Sigmoid colon (tissue), 7 donors: Measurements from ENCODE around the gene NDFIP1. TPM values are rescaled to one million over a fixed set of nuclear protein-coding genes. Genes with fewer than 3 reads are reported as not detected.

Experiments used
- DNase-seq: peaks from one replicate; pipeline ENCODE4 v3.0.0-alpha.2; 2019
- H3K27ac ChIP-seq, 4 donors: fragments of 200-600 bp; sonication (generic); one replicate each; pipeline ENCODE4 v1.5.1; 2016 to 2019; ENCODE audit warnings: mild to moderate bottlenecking in 1 of 4
- H3K27me3 ChIP-seq, 3 donors: fragments of 200-600 bp; sonication (generic); one replicate each; pipeline ENCODE4 v1.5.1; 2019; ENCODE audit warnings: mild to moderate bottlenecking in 1 of 3
- H3K36me3 ChIP-seq, 4 donors: fragments of 200-600 bp; sonication (generic); one replicate each; pipeline ENCODE4 v1.5.1; 2016 to 2019
- H3K4me1 ChIP-seq, 4 donors: fragments of 200-600 bp; sonication (generic); one replicate each; pipeline ENCODE4 v1.5.1; 2017 to 2019
- H3K4me3 ChIP-seq, 4 donors: fragments of 200-600 bp; sonication (generic); one replicate each; pipeline ENCODE4 v1.5.1; 2017 to 2019; ENCODE audit warnings: mild to moderate bottlenecking in 2 of 4, moderate library complexity in 1 of 4
- H3K9me3 ChIP-seq, 4 donors: fragments of 200-600 bp in 3 of 4; sonication (generic) in 3 of 4; one replicate each; pipeline versions ENCODE4 v1.5.1 to v1.6.1; 2013 to 2019
- EP300 ChIP-seq, 4 donors: sonication (generic); formaldehyde crosslinking; IDR thresholded peaks; one replicate each; pipeline ENCODE4 v1.6.1; 2017; ENCODE audit warnings: antibody characterized with exemption in 4 of 4
- POLR2A ChIP-seq, 2 donors: fragments of 450-650 bp; IDR thresholded peaks; one replicate each; pipeline ENCODE4 v1.6.1; 2016; ENCODE audit warnings: antibody characterized with exemption in 2 of 2, mild to moderate bottlenecking in 2 of 2, moderate library complexity in 2 of 2
- POLR2AphosphoS5 ChIP-seq, 4 donors: sonication (generic); formaldehyde crosslinking; IDR thresholded peaks; one replicate each; pipeline ENCODE4 v1.6.1; 2017; ENCODE audit warnings: antibody characterized with exemption in 4 of 4
- WGBS, 2 donors: extraction: QIAGEN DNeasy Blood & Tissue Kit; methylation state at CpG; one replicate each; pipeline ENCODE4 v1.1.7; 2013; 5-methylcytosine and 5-hydroxymethylcytosine counted together
- intact Hi-C: fragments of 100-400 bp; cut with DNase I; formaldehyde crosslinking; loops from one replicate; pipeline ENCODE4 v1.15.1; 2023
- polyA plus RNA-seq, 3 donors: library from polyadenylated mRNA; stranded (reverse); fragments of 200-250 nt; gene quantifications; one replicate each; pipeline ENCODE4 v1.2.3, GENCODE V29; 2013
- total RNA-seq, 4 donors: library from RNA; depleted of rRNA; stranded (reverse); fragments of >200 nt; gene quantifications; one replicate each; pipeline ENCODE4 v1.1.0, GENCODE V29; 2016
- TF ChIP-seq, protein P1 (sequence below), 4 experiments: fragments of 450-650 bp in 3 of 4; fragments of 200-600 bp in 1 of 4; IDR thresholded peaks; one replicate each; pipeline ENCODE4 v1.5.1; 2016 to 2019; ENCODE audit warnings: antibody characterized with exemption in 4 of 4, mild to moderate bottlenecking in 3 of 4, moderate library complexity in 2 of 4
- donor health status: healthy with polysubstance abuse.
- donor health status: Bipolar disorder and iron deficiency.
- donor health status: healthy.

The NDFIP1 gene
- total and polyA plus RNA-seq, 7 donors, result 20.3 to 88.5 (median 47.8) TPM

DNA sequence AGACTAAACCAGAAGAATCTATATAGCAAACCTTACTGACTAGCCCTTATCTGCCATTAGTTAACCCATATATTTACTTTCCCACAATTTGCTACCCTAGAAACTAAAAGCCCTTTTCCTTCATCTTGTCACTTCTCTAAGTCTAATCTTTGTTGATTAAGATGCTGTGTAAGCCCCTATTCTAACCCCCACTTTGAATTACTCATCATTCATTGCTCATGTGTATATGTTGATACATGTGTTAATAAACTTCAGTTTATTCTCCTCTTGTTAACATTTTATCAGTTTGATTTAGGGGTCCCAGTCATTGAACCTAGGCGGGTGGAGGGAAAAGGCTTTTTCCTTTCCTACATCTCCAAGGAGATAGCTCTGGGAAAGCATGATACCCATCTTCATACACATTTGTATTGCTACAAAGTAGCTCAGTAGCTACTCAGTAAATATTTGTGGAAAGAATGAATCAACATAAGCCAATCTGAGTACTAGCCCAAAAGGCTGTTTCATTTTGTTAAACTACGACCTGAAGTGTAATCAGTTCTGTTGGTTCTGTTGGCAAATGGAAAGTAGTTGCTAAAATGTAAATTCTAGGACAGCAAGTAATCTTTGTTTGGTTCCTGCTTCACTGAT is 35.1 kb upstream of the NDFIP1 start:
- DNase-seq, result no peak
- Histone ChIP-seq H3K27me3 (no peaks in the 10 kb centered on the region), H3K27ac (no peak overlapping the region), H3K36me3 (no peaks in the 10 kb centered on the region), H3K4me3 (no peak overlapping the region), H3K4me1 (no peaks in the 10 kb centered on the region), H3K9me3 (no peaks in the 10 kb centered on the region)
- WGBS, 2 donors, result 56 to 77% methylated on average over 2 of the region's 2 CpGs
- TF ChIP-seq POLR2A (IDR thresholded peaks at IDR 0.05) (no peak), POLR2AphosphoS5 (IDR thresholded peaks at IDR 0.05) (no peak), EP300 (IDR thresholded peaks at IDR 0.05) (no peak)
- TF ChIP-seq, protein P1, sequence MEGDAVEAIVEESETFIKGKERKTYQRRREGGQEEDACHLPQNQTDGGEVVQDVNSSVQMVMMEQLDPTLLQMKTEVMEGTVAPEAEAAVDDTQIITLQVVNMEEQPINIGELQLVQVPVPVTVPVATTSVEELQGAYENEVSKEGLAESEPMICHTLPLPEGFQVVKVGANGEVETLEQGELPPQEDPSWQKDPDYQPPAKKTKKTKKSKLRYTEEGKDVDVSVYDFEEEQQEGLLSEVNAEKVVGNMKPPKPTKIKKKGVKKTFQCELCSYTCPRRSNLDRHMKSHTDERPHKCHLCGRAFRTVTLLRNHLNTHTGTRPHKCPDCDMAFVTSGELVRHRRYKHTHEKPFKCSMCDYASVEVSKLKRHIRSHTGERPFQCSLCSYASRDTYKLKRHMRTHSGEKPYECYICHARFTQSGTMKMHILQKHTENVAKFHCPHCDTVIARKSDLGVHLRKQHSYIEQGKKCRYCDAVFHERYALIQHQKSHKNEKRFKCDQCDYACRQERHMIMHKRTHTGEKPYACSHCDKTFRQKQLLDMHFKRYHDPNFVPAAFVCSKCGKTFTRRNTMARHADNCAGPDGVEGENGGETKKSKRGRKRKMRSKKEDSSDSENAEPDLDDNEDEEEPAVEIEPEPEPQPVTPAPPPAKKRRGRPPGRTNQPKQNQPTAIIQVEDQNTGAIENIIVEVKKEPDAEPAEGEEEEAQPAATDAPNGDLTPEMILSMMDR (IDR thresholded peaks at IDR 0.05), result no peak
- intact Hi-C loops, result no loop called here

DNA sequence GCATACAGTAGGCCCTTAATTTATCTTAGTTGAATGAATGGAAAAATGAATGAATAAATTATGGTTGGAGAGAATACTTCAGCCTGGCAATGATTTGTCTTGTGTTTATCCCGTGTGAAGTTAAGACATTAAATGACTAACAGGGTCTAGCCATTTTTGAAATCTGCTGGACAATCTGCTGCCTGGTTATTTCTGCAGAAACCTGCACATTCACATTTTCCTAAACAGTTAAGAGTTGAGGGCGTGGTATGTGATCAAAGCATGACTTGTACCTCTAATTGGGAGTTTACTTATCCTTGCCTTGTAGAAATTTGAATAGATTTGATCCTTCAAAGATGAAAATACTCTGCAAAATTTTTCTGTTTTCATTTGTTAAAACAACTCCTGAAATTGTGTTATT is 34.6 kb upstream of the NDFIP1 start:
- intact Hi-C loops, result no loop called here
- DNase-seq, result no peak
- H3K27me3 ChIP-seq, result no peaks in the 10 kb centered on the region
- TF ChIP-seq, protein P1 (IDR thresholded peaks at IDR 0.05), result no peak
- TF ChIP-seq POLR2AphosphoS5 (IDR thresholded peaks at IDR 0.05), result no peak
- no peak for TF ChIP-seq EP300 (IDR thresholded peaks at IDR 0.05)
- TF ChIP-seq POLR2A (IDR thresholded peaks at IDR 0.05), result no peak
- no peaks in the 10 kb centered on the region for H3K36me3 ChIP-seq
- H3K9me3 ChIP-seq, result no peaks in the 10 kb centered on the region
- no peak overlapping the region for H3K4me3 ChIP-seq
- WGBS, 2 donors, result 79 to 83% methylated on average over 2 of the region's 2 CpGs
- no peaks in the 10 kb centered on the region for H3K4me1 ChIP-seq
- H3K27ac ChIP-seq, result no peak overlapping the region

DNA sequence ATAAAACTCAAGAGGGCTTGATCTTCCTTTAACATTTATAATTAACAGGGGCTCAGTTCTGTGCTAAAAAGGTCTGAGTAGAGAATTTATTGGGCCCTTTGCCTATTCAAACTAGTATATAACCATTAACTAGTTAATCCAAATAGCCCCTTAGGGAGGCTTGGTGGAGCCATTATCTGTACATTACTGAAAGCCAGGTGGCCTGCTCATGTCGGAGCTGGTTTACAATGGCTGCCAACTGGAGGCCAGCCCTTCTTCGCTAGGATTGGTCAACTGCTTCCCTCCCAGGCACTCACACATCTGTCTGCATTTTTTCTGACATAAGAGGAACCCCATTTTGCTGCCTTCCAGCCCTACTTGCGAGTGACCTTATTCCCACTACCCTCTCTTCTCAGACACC is 30.4 kb upstream of the NDFIP1 start:
- H3K4me3 ChIP-seq, result no peak overlapping the region
- H3K36me3 ChIP-seq, result no peaks in the 10 kb centered on the region
- intact Hi-C loops, result no loop called here
- DNase-seq, result no peak
- 91% methylated on average over 3 of the region's 3 CpGs for WGBS, 2 donors
- no peak overlapping the region for H3K27ac ChIP-seq
- H3K4me1 ChIP-seq, result no peaks in the 10 kb centered on the region
- TF ChIP-seq POLR2AphosphoS5 (IDR thresholded peaks at IDR 0.05) (no peak), POLR2A (IDR thresholded peaks at IDR 0.05) (no peak), EP300 (IDR thresholded peaks at IDR 0.05) (no peak)
- TF ChIP-seq, protein P1 (IDR thresholded peaks at IDR 0.05), result no peak
- no peaks in the 10 kb centered on the region for H3K9me3 ChIP-seq
- no peaks in the 10 kb centered on the region for H3K27me3 ChIP-seq

DNA sequence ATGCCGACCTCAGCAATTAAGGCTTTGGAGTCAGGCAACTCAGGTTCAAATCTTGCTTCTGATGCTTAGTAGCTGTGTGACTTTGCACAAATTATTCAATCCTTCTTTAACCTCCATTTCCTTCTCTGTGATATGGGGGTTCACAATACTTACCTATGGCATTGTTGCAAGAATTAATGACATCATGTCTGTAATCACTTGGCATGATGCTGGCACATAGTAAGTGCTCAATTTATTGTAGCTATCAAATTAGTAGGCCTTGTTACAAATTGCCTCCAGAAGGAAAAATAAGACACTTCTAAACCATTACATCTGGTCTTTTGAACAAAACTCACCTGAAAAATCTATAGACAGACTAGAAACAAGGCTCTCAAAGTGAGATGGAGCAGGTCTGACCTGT is 29.9 kb upstream of the NDFIP1 start:
- H3K27me3 ChIP-seq, result no peaks in the 10 kb centered on the region
- intact Hi-C loops, result no loop called here
- 83 to 92% methylated on average over 1 of the region's 1 CpG for WGBS, 2 donors
- no peaks in the 10 kb centered on the region for H3K4me1 ChIP-seq
- no peak overlapping the region for H3K4me3 ChIP-seq
- no peaks in the 10 kb centered on the region for H3K9me3 ChIP-seq
- TF ChIP-seq EP300 (IDR thresholded peaks at IDR 0.05), result no peak
- no peak for TF ChIP-seq POLR2AphosphoS5 (IDR thresholded peaks at IDR 0.05)
- TF ChIP-seq POLR2A (IDR thresholded peaks at IDR 0.05), result no peak
- no peak for DNase-seq
- no peak overlapping the region for H3K27ac ChIP-seq
- H3K36me3 ChIP-seq, result no peaks in the 10 kb centered on the region

DNA sequence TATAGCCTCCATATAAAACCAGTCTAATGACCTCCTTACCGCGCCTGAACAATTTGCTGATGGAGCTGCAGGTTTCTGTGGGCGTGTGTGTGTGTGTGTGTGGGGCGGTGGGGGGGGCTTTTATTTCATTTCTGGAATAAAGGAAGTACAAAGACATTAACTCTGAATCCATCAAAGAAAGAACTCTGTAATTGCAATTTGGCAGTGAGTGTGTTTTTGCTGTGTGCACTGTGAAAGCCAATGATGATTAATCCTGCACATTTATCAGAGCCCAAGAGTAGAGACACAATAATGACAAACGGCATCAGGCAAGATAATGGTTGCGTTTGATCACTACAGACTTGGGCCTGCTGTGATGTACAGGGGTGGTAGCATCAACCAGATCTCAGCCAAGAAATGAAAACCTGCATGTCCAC is 29.3 kb upstream of the NDFIP1 start:
- WGBS, 2 donors, result 20 to 67% methylated on average over 6 of the region's 6 CpGs
- H3K27ac ChIP-seq, result no peak overlapping the region
- intact Hi-C loops, result no loop called here
- no peaks in the 10 kb centered on the region for H3K9me3 ChIP-seq
- H3K36me3 ChIP-seq, result no peaks in the 10 kb centered on the region
- H3K27me3 ChIP-seq, result no peaks in the 10 kb centered on the region
- no peak overlapping the region for H3K4me3 ChIP-seq
- DNase-seq, result no peak
- H3K4me1 ChIP-seq, result no peaks in the 10 kb centered on the region
- TF ChIP-seq, protein P1 (IDR thresholded peaks at IDR 0.05), result no peak
- TF ChIP-seq POLR2A (IDR thresholded peaks at IDR 0.05) (no peak), EP300 (IDR thresholded peaks at IDR 0.05) (no peak), POLR2AphosphoS5 (IDR thresholded peaks at IDR 0.05) (no peak)
